OCI-LY1 (cell line): ENCODE measurements around the gene DNAJC7.

ENCODE experiments used
- H2AFZ ChIP-seq: fragments of 200-600 bp; sonication (generic), shearing (Covaris generic); 2 replicates; pipeline ENCODE4 v1.6.0; 2014; ENCODE audit warnings: antibody characterized with exemption, mild to moderate bottlenecking, low read length
- H3F3A ChIP-seq: fragments of 200-600 bp; sonication (generic), shearing (Covaris generic); 2 replicates; pipeline ENCODE4 v1.6.0; 2014; ENCODE audit warnings: mild to moderate bottlenecking, antibody characterized with exemption, low read length, moderate library complexity; ENCODE audit not compliant: insufficient read depth
- H3K27ac ChIP-seq: fragments of 200-600 bp; sonication (generic); 2 replicates; pipeline ENCODE4 v1.5.1; 2014; ENCODE audit warnings: low read length, mixed run types, mild to moderate bottlenecking, low read depth; ENCODE audit not compliant: poor library complexity, severe bottlenecking
- H3K27me3 ChIP-seq: fragments of 200-600 bp; sonication (generic); 2 replicates; pipeline ENCODE4 v1.6.0; 2014; ENCODE audit warnings: antibody characterized with exemption, mild to moderate bottlenecking, low read length, moderate library complexity; ENCODE audit not compliant: insufficient read depth
- H3K36me3 ChIP-seq: fragments of 200-600 bp; sonication (generic); 2 replicates; pipeline ENCODE4 v1.6.1; 2014; ENCODE audit warnings: mild to moderate bottlenecking, antibody characterized with exemption, low read length, moderate library complexity, mixed read lengths; ENCODE audit not compliant: insufficient read depth
- H3K4me1 ChIP-seq: fragments of 200-600 bp; sonication (generic); 2 replicates; pipeline ENCODE4 v1.5.1; 2014; ENCODE audit warnings: mild to moderate bottlenecking, low read length, moderate library complexity; ENCODE audit not compliant: insufficient read depth, severe bottlenecking
- H3K4me2 ChIP-seq: fragments of 200-600 bp; sonication (generic), shearing (Covaris generic); 2 replicates; pipeline ENCODE4 v1.6.1; 2014; ENCODE audit warnings: low read length
- H3K4me3 ChIP-seq: fragments of 200-600 bp; sonication (generic); 2 replicates; pipeline ENCODE4 v1.5.1; 2014; ENCODE audit warnings: low read length, low read depth, mild to moderate bottlenecking, mixed read lengths; ENCODE audit not compliant: poor library complexity, severe bottlenecking
- H3K79me2 ChIP-seq: fragments of 200-600 bp; shearing (Covaris generic); 2 replicates; pipeline ENCODE4 v1.6.1; 2016; ENCODE audit warnings: mixed run types, low read length, mixed read lengths; ENCODE audit not compliant: insufficient read depth
- H3K9ac ChIP-seq: fragments of 200-600 bp; sonication (generic), shearing (Covaris generic); 2 replicates; pipeline ENCODE4 v1.6.1; 2014; ENCODE audit warnings: mild to moderate bottlenecking, low read length, mixed read lengths
- H3K9me2 ChIP-seq: fragments of 200-600 bp; sonication (generic), shearing (Covaris generic); 2 replicates; pipeline ENCODE4 v1.6.1; 2014; ENCODE audit warnings: low read depth, mild to moderate bottlenecking, low read length, mixed read lengths
- H3K9me3 ChIP-seq: fragments of 200-600 bp; shearing (Covaris generic); 2 replicates; pipeline ENCODE4 v1.6.1; 2014; ENCODE audit warnings: low read length, mixed read lengths
- H4K20me1 ChIP-seq: fragments of 200-600 bp; sonication (generic), shearing (Covaris generic); 2 replicates; pipeline ENCODE4 v1.6.0; 2016; ENCODE audit warnings: mild to moderate bottlenecking, low read length; ENCODE audit not compliant: insufficient read depth
- EZH2 ChIP-seq: fragments of 200-600 bp; sonication (generic), shearing (Covaris generic); IDR thresholded peaks from 2 replicates; pipeline ENCODE4 v1.8.0; 2017; ENCODE audit warnings: borderline replicate concordance, mixed run types, mild to moderate bottlenecking, antibody characterized with exemption, low read length, moderate library complexity, mixed read lengths
- TF ChIP-seq, protein P1 (sequence below): fragments of 200-600 bp; sonication (generic), shearing (Covaris generic); IDR thresholded peaks from 2 replicates; pipeline ENCODE4 v1.5.1; 2017; ENCODE audit warnings: mild to moderate bottlenecking, antibody characterized with exemption, low read length, moderate library complexity, mixed read lengths

The DNAJC7 gene

DNA sequence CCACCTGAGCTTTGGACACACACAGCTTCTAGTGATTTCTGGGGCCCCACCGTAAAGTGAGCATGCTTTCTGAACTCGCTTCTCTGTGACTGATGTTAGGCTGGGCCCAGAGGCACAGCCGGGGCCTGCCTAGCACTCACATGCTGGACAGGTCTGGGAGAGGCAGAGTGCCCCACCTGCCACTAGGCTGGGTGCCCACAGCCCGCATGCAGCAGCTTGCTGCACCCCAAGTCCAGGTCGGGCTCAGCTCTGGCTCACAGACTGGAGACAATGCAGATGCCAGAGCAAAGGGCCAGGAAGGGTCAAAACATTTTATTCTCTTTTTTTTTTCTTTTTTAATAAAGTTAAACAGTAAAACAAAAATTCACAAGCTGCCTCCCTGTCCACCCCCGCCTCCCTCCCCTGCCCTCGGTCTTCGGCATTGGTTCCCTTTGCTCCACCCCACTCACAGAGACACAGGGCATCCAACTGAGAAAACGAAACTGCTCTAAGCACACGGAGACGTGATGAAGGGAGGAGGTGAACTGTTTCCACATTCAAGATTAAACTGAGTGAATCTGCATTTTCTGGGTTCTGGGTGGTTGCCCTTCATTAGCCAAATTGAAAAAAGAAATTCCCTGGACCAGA is 41.0 kb downstream of the DNAJC7 start:
- Histone ChIP-seq H2AFZ (no peak overlapping the region), H3K9me2 (no peaks in the 10 kb centered on the region), H3K79me2 (no peaks in the 10 kb centered on the region), H3K4me2 (no peak overlapping the region; the same call in 1 of the 2 replicates), H3K27ac (peak overlapping the region; percentile 48), H4K20me1 (no peaks in the 10 kb centered on the region), H3K4me1 (peaks cover 38% of the 10 kb centered on the region), H3K9ac (no peak overlapping the region; the same call in 1 of the 2 replicates), H3K9me3 (no peaks in the 10 kb centered on the region), H3K27me3 (no peaks in the 10 kb centered on the region), H3K4me3 (no peak overlapping the region), H3F3A (no peaks in the 10 kb centered on the region), H3K36me3 (peaks cover 91% of the 10 kb centered on the region)
- TF ChIP-seq EZH2: no peak
- TF ChIP-seq, protein P1, sequence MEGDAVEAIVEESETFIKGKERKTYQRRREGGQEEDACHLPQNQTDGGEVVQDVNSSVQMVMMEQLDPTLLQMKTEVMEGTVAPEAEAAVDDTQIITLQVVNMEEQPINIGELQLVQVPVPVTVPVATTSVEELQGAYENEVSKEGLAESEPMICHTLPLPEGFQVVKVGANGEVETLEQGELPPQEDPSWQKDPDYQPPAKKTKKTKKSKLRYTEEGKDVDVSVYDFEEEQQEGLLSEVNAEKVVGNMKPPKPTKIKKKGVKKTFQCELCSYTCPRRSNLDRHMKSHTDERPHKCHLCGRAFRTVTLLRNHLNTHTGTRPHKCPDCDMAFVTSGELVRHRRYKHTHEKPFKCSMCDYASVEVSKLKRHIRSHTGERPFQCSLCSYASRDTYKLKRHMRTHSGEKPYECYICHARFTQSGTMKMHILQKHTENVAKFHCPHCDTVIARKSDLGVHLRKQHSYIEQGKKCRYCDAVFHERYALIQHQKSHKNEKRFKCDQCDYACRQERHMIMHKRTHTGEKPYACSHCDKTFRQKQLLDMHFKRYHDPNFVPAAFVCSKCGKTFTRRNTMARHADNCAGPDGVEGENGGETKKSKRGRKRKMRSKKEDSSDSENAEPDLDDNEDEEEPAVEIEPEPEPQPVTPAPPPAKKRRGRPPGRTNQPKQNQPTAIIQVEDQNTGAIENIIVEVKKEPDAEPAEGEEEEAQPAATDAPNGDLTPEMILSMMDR: no peak

DNA sequence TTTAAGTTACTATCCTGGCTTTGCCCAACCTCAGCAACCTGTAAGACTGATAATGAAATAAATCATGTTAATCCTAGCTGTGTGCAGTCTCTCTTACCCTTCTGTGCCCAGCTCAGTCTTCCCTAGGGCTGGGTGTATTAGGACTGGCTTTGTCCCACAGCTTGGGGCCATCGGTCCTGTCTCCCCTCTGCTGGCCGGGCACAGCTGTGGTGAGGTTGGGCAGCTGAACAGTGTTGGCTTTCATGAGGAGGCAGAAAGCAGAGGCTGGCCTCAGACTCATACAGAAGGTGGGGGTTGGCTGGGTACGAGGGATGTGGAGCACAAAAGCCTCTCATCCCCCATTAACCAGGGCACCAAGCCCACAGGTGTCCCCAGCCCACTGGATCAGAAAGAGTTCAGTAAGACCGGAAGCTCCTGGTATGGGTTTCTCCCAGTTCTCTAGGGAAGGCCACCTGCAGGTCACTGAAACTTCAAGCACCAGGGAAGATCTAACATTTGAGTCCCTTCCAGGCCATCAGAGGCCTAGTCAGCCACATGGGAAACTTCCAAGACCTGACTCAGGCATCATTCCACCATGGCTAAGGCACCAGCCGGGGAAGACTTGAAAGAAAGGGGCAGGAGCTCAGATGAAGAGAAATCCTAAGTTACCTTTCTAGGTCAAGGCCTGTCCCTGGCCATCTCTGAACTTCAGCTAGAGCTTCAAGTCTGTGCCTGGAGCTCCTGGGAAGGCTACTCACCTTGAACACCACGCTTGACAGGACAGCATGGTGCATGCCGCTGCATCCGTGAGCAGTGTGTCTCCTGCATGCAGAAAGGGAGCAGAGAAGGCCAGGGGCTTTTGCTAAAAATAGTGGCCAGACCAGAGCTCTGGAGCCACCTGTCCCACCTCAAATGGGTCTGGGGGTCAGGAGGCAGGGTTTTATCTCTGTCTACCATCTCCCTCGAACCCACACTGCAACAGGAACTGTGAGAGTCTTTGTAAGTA is 41.8 kb downstream of the DNAJC7 start:
- H3K4me2 ChIP-seq: no peak overlapping the region
- TF ChIP-seq EZH2: no peak
- TF ChIP-seq, protein P1: no peak
- no peak overlapping the region for H2AFZ ChIP-seq
- H4K20me1 ChIP-seq: no peaks in the 10 kb centered on the region
- peaks cover 42% of the 10 kb centered on the region for H3K4me1 ChIP-seq
- no peaks in the 10 kb centered on the region for H3K9me3 ChIP-seq
- no peaks in the 10 kb centered on the region for H3K79me2 ChIP-seq
- H3K4me3 ChIP-seq: no peak overlapping the region
- H3F3A ChIP-seq: no peaks in the 10 kb centered on the region
- no peak overlapping the region for H3K27ac ChIP-seq
- H3K27me3 ChIP-seq: no peaks in the 10 kb centered on the region
- peaks cover 91% of the 10 kb centered on the region for H3K36me3 ChIP-seq
- H3K9ac ChIP-seq: no peak overlapping the region
- no peaks in the 10 kb centered on the region for H3K9me2 ChIP-seq

DNA sequence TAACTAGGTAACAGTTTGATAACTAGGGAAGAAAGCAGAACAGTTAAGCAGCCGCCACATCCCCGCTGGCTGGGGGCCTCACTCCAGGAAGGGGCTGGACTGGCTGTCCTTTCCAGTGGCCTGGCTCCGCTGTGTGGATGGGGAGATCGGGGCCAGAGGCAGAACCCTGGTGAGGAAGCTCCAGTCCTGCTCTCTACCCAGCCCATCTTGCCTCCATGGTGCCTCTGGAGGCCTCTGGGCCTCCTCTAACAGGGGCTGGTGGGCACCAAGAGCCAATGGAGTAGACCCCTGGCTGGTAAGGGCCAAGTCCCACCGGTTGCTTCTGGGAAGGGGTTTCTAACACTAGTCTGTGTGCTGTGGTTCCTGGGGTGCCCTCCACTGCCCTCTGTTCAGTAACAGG is 42.6 kb downstream of the DNAJC7 start:
- no peak for TF ChIP-seq EZH2
- TF ChIP-seq, protein P1: no peak

More for the DNA sequence above, 42.6 kb downstream of the DNAJC7 start:
- Histone ChIP-seq H3K9me3 (no peaks in the 10 kb centered on the region), H3K36me3 (peaks cover 83% of the 10 kb centered on the region), H2AFZ (no peak overlapping the region), H3K9ac (no peak overlapping the region), H3K27ac (no peak overlapping the region), H3K9me2 (no peaks in the 10 kb centered on the region), H4K20me1 (no peaks in the 10 kb centered on the region), H3K4me3 (no peak overlapping the region), H3K4me1 (peaks cover 42% of the 10 kb centered on the region), H3K4me2 (no peak overlapping the region), H3F3A (no peaks in the 10 kb centered on the region), H3K79me2 (no peaks in the 10 kb centered on the region), H3K27me3 (no peaks in the 10 kb centered on the region)
